Stimulated activated CD4-positive, alpha-beta T cell treated with anti-CD3 and anti-CD28 coated beads, TNF-alpha, amount 100 ng/mL, for 48 hours (primary cell): ENCODE data around the gene SUN3.
"Not testable (repeated sequence)": the region's sequence is repeated elsewhere in the genome, so short reads cannot be mapped to it uniquely, and the experiment has no call there.

Experiments used
- DNase-seq, 3 donors: peaks; one replicate each; pipeline ENCODE4 v3.0.0-alpha.2; 2020; ENCODE audit warnings: low read depth in 3 of 3

Gene SUN3

GRCh38 chr7:47945261-47946015, 83.5 kb downstream of the SUN3 start:
- DNase-seq: peak; percentile 46 to 64 (median 61)

GRCh38 chr7:47944536-47945260, 84.2 kb downstream of the SUN3 start:
- no peak for DNase-seq

GRCh38 chr7:47943676-47944474, 85.0 kb downstream of the SUN3 start:
- no peak for DNase-seq

GRCh38 chr7:47942651-47943050, 86.3 kb downstream of the SUN3 start:
- DNase-seq: not testable (repeated sequence)

GRCh38 chr7:47942132-47942531, 86.8 kb downstream of the SUN3 start:
- DNase-seq: no peak

- DNase-seq: no peak
These were observed 87.6 kb downstream of the SUN3 start for GRCh38 chr7:47941136-47941844.

- no peak for DNase-seq
These were observed 88.6 kb downstream of the SUN3 start for GRCh38 chr7:47940088-47941013.

GRCh38 chr7:47939425-47940036, 89.4 kb downstream of the SUN3 start:
- DNase-seq: no peak

GRCh38 chr7:47938574-47939165, 90.2 kb downstream of the SUN3 start:
- DNase-seq: no peak

GRCh38 chr7:47937711-47938573, 91.0 kb downstream of the SUN3 start:
- no peak for DNase-seq
